AG09319 (cell line): ENCODE data around the gene FRMPD4.

Experiments used
- DNase-seq: peaks from one replicate; pipeline ENCODE4 v3.0.0-alpha.2; 2010; ENCODE audit warnings: low read depth; ENCODE audit errors: extremely low read depth
- CTCF ChIP-seq: IDR thresholded peaks from 2 replicates; pipeline ENCODE4 v1.5.1; 2011; ENCODE audit warnings: low read depth, mild to moderate bottlenecking, inconsistent platforms, low read length, moderate library complexity

Gene FRMPD4

GRCh38 chrX:12249997-12250396, 111.7 kb downstream of the FRMPD4 start:
- DNase-seq, result no peak

GRCh38 chrX:12263211-12263610, 124.9 kb downstream of the FRMPD4 start:
- no peak for TF ChIP-seq CTCF
- no peak for DNase-seq

More at GRCh38 chrX:12249997-12250396, 111.7 kb downstream of the FRMPD4 start:
- no peak for TF ChIP-seq CTCF

- no peak for DNase-seq
Measured at GRCh38 chrX:12269484-12269883, 131.2 kb downstream of the FRMPD4 start.

GRCh38 chrX:12278151-12278550, 139.9 kb downstream of the FRMPD4 start:
- no peak for DNase-seq
- TF ChIP-seq CTCF, result no peak

More at GRCh38 chrX:12269484-12269883, 131.2 kb downstream of the FRMPD4 start:
- no peak; the same call in 1 of the 2 replicates for TF ChIP-seq CTCF

- no peak for TF ChIP-seq CTCF
- DNase-seq, result no peak
Measured at GRCh38 chrX:12282991-12283390, 144.7 kb downstream of the FRMPD4 start.

- DNase-seq, result no peak
- TF ChIP-seq CTCF, result no peak
Measured at GRCh38 chrX:12292996-12293765, 154.9 kb downstream of the FRMPD4 start.

GRCh38 chrX:12297353-12297752, 159.1 kb downstream of the FRMPD4 start:
- no peak for TF ChIP-seq CTCF

More at GRCh38 chrX:12297353-12297752, 159.1 kb downstream of the FRMPD4 start:
- no peak for DNase-seq
